ENCODE results near the gene ST7L. TPM values are rescaled to one million over a fixed set of nuclear protein-coding genes. Genes with fewer than 3 reads are reported as not detected.

Gene ST7L
- total and polyA plus RNA-seq, 2 donors (not counting 1 experiment from before 2014, with no cell fraction given) = 14.6 to 18.0 TPM

DNA sequence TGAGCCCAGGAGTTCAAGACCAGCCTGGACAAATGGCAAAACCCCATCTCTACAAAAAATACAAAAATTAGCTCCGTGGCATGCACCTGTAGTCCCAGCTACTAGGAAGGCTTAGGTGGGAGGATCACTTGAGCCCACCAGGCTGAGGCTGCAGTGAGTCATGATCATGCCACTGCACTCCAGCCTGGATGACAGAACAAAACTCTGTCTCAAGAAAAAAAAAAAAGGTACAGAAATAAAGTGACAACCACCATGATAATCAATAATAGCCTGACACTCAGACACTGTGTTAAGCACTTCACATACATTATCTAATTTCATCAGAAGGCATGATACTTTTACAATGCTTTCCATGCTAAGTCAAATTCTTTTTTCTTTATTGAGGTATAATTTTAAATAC is 53.1 kb downstream of the ST7L start:
- H3K4me3 ChIP-seq (replicated peaks in 1 of 4; ENCODE audit: control extremely low read depth in 1 of 4, insufficient read depth in 1 of 4, low read depth in 3 of 4, low read length in 4 of 4) = no peak overlapping the region
- DNase-seq (ENCODE audit: low read depth in 2 of 2) = no peak
- H3K27me3 ChIP-seq (ENCODE audit: control insufficient read depth, insufficient read depth, low read length) = no peaks in the 10 kb centered on the region
- H3K4me1 ChIP-seq (ENCODE audit: control insufficient read depth, extremely low read depth, insufficient read depth, low read length) = no peaks in the 10 kb centered on the region
- H3K9ac ChIP-seq (ENCODE audit: insufficient read depth, low read length) = no peak overlapping the region
- H3K9me3 ChIP-seq (ENCODE audit: control insufficient read depth, insufficient read depth, low read depth, low read length) = no peaks in the 10 kb centered on the region
- no peak overlapping the region for H3K27ac ChIP-seq (ENCODE audit: insufficient read depth, low read length)
- TF ChIP-seq EZH2 (IDR thresholded peaks at IDR 0.05; ENCODE audit: low read length, missing control alignments) = no peak
- TF ChIP-seq, protein P1, sequence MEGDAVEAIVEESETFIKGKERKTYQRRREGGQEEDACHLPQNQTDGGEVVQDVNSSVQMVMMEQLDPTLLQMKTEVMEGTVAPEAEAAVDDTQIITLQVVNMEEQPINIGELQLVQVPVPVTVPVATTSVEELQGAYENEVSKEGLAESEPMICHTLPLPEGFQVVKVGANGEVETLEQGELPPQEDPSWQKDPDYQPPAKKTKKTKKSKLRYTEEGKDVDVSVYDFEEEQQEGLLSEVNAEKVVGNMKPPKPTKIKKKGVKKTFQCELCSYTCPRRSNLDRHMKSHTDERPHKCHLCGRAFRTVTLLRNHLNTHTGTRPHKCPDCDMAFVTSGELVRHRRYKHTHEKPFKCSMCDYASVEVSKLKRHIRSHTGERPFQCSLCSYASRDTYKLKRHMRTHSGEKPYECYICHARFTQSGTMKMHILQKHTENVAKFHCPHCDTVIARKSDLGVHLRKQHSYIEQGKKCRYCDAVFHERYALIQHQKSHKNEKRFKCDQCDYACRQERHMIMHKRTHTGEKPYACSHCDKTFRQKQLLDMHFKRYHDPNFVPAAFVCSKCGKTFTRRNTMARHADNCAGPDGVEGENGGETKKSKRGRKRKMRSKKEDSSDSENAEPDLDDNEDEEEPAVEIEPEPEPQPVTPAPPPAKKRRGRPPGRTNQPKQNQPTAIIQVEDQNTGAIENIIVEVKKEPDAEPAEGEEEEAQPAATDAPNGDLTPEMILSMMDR (conservative IDR thresholded peaks at IDR 0.05 in 1 of 2, IDR thresholded peaks at IDR 0.05 in 1 of 2; ENCODE audit: low read depth in 1 of 2, low read length in 2 of 2) = no peak
- H2AFZ ChIP-seq (ENCODE audit: low read length) = no peak overlapping the region
- no peaks in the 10 kb centered on the region for H4K20me1 ChIP-seq (ENCODE audit: control insufficient read depth, extremely low read depth, insufficient read depth, low read length)
- H3K4me2 ChIP-seq (ENCODE audit: extremely low read depth, insufficient read depth, low read length) = no peak overlapping the region
- H3K79me2 ChIP-seq (ENCODE audit: control insufficient read depth, insufficient read depth, low read length) = no peaks in the 10 kb centered on the region
- H3K36me3 ChIP-seq (ENCODE audit: control insufficient read depth, insufficient read depth, low read length) = peaks cover 2% of the 10 kb centered on the region

DNA sequence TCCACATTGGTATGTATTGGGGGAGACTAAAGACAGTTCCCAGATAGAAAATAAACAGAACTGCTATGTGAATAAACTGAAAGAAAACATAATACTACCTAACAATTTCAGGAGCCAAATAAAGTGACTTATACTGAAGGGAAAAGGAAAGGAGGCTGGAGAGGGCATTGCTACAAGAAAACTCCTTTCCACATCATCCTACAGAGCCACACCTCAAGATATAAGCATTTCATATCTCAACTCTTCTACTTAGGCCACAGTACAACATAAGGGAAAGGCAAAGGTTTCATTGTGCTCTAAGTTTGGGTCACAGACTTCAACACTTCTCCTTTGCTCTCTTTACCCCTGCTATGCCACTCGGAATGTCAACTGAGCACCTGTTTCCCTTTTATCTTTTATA is 54.9 kb downstream of the ST7L start:
- H3K4me3 ChIP-seq (replicated peaks in 1 of 4; ENCODE audit: control extremely low read depth in 1 of 4, insufficient read depth in 1 of 4, low read depth in 3 of 4, low read length in 4 of 4) = no peak overlapping the region
- H3K27me3 ChIP-seq (ENCODE audit: control insufficient read depth, insufficient read depth, low read length) = no peaks in the 10 kb centered on the region
- no peak for TF ChIP-seq EZH2 (IDR thresholded peaks at IDR 0.05; ENCODE audit: low read length, missing control alignments)
- TF ChIP-seq, protein P1 (conservative IDR thresholded peaks at IDR 0.05 in 1 of 2, IDR thresholded peaks at IDR 0.05 in 1 of 2; ENCODE audit: low read depth in 1 of 2, low read length in 2 of 2) = no peak
- peaks cover 2% of the 10 kb centered on the region for H3K36me3 ChIP-seq (ENCODE audit: control insufficient read depth, insufficient read depth, low read length)
- H3K4me1 ChIP-seq (ENCODE audit: control insufficient read depth, extremely low read depth, insufficient read depth, low read length) = no peaks in the 10 kb centered on the region
- DNase-seq (ENCODE audit: low read depth in 2 of 2) = no peak
- H3K27ac ChIP-seq (ENCODE audit: insufficient read depth, low read length) = no peak overlapping the region
- no peaks in the 10 kb centered on the region for H3K79me2 ChIP-seq (ENCODE audit: control insufficient read depth, insufficient read depth, low read length)
- no peaks in the 10 kb centered on the region for H4K20me1 ChIP-seq (ENCODE audit: control insufficient read depth, extremely low read depth, insufficient read depth, low read length)
- no peak overlapping the region for H2AFZ ChIP-seq (ENCODE audit: low read length)
- H3K9ac ChIP-seq (ENCODE audit: insufficient read depth, low read length) = no peak overlapping the region
- no peak overlapping the region for H3K4me2 ChIP-seq (ENCODE audit: extremely low read depth, insufficient read depth, low read length)
- H3K9me3 ChIP-seq (ENCODE audit: control insufficient read depth, insufficient read depth, low read depth, low read length) = no peaks in the 10 kb centered on the region

DNA sequence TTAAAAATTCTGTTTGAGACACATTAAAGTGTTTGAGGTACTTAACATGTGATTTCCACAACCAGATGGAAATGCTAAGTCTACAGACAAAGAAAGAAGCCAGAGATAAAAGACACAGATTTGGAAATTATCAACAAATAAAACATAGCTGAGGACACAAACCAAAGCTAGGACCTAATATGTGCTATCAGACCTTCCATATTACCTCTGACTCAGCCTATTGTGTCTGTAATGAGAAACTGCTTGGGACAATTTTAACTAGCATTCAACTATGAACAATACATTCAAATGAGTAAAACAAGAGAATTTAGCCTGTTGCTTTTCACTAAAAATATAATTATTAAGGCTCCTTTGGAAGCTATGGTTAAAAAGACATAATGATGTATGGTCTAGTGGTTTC is 55.6 kb downstream of the ST7L start:
- Histone ChIP-seq H3K9ac (ENCODE audit: insufficient read depth, low read length) (no peak overlapping the region), H3K4me2 (ENCODE audit: extremely low read depth, insufficient read depth, low read length) (no peak overlapping the region), H3K4me1 (ENCODE audit: control insufficient read depth, extremely low read depth, insufficient read depth, low read length) (no peaks in the 10 kb centered on the region), H2AFZ (ENCODE audit: low read length) (no peak overlapping the region), H4K20me1 (ENCODE audit: control insufficient read depth, extremely low read depth, insufficient read depth, low read length) (no peaks in the 10 kb centered on the region), H3K36me3 (ENCODE audit: control insufficient read depth, insufficient read depth, low read length) (peaks cover 2% of the 10 kb centered on the region), H3K27me3 (ENCODE audit: control insufficient read depth, insufficient read depth, low read length) (no peaks in the 10 kb centered on the region), H3K9me3 (ENCODE audit: control insufficient read depth, insufficient read depth, low read depth, low read length) (no peaks in the 10 kb centered on the region), H3K27ac (ENCODE audit: insufficient read depth, low read length) (no peak overlapping the region), H3K4me3 (replicated peaks in 1 of 4; ENCODE audit: control extremely low read depth in 1 of 4, insufficient read depth in 1 of 4, low read depth in 3 of 4, low read length in 4 of 4) (no peak overlapping the region), H3K79me2 (ENCODE audit: control insufficient read depth, insufficient read depth, low read length) (no peaks in the 10 kb centered on the region)
- TF ChIP-seq, protein P1 (conservative IDR thresholded peaks at IDR 0.05 in 1 of 2, IDR thresholded peaks at IDR 0.05 in 1 of 2; ENCODE audit: low read depth in 1 of 2, low read length in 2 of 2) = no peak
- TF ChIP-seq EZH2 (IDR thresholded peaks at IDR 0.05; ENCODE audit: low read length, missing control alignments) = no peak
- DNase-seq (ENCODE audit: low read depth in 2 of 2) = no peak

Measured in fibroblast of lung (primary cell).